Subcutaneous adipose tissue (tissue), 4 donors: ENCODE results near the gene TC2N. TPM values are rescaled to one million over a fixed set of nuclear protein-coding genes. Genes with fewer than 3 reads are reported as not detected.

Experiments used
- CTCF ChIP-seq: fragments of 450-650 bp; IDR thresholded peaks from one replicate; pipeline ENCODE4 v1.5.1; 2016; ENCODE audit warnings: low read depth, mild to moderate bottlenecking, control low read depth, antibody characterized with exemption, moderate library complexity
- total RNA-seq, 4 donors: library from RNA; depleted of rRNA; stranded (reverse); fragments of >200 nt; gene quantifications; one replicate each; pipeline ENCODE4 v1.1.0, GENCODE V29; 2016

The TC2N gene
- total RNA-seq, 4 donors from 2014 or later: 37.7 to 58.4 (median 47.6) TPM

GRCh38 chr14:91827746-91828145 is 39.6 kb downstream of the TC2N start:
- no peak for TF ChIP-seq CTCF

- TF ChIP-seq CTCF: no peak
These were observed 49.6 kb downstream of the TC2N start for GRCh38 chr14:91817566-91818325.

- no peak for TF ChIP-seq CTCF
These were observed 53.0 kb downstream of the TC2N start for GRCh38 chr14:91814317-91814716.

- TF ChIP-seq CTCF: no peak
These were observed 56.6 kb downstream of the TC2N start for GRCh38 chr14:91810699-91811098.

GRCh38 chr14:91806716-91807115 is 60.6 kb downstream of the TC2N start:
- no peak for TF ChIP-seq CTCF

- no peak for TF ChIP-seq CTCF
These were observed 61.7 kb downstream of the TC2N start for GRCh38 chr14:91805659-91806058.

GRCh38 chr14:91801358-91801757 is 66.0 kb downstream of the TC2N start:
- TF ChIP-seq CTCF: no peak
